T follicular helper cell (primary cell): ENCODE measurements around the gene ZNF462.
"Not testable (repeated sequence)": the region's sequence is repeated elsewhere in the genome, so short reads cannot be mapped to it uniquely, and the experiment has no call there.

ENCODE experiments used
- DNase-seq: peaks from one replicate; pipeline ENCODE4 v3.0.0-alpha.2; 2020; ENCODE audit warnings: low read depth

Gene ZNF462

GRCh38 chr9:106886111-106887046 is 23.4 kb downstream of the ZNF462 start:
- DNase-seq = no peak

GRCh38 chr9:106887066-106887465 is 24.1 kb downstream of the ZNF462 start:
- DNase-seq = no peak

- DNase-seq = no peak
Measured at GRCh38 chr9:106889061-106889590, 26.2 kb downstream of the ZNF462 start.

- DNase-seq = no peak
Measured at GRCh38 chr9:106890608-106891007, 27.6 kb downstream of the ZNF462 start.

DNA sequence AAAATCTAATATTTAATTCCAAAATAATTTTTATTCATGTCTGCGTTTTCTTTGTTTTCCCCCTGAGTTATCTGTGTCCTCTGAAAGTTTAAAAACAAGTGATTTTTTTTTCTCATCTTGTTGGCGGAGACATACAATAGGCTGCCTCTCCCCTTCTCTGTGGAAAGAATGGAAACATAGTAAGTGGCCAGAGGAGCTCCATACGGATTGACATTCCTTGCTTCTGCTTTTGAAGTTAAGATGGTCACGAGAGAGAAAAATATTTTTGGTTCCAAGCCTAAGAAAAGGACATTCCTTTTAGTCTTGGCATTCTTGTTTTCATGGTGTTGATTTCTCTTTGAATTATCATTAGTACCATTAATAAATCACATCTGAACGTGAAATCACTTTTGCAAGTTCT is 28.3 kb downstream of the ZNF462 start:
- no peak for DNase-seq

DNA sequence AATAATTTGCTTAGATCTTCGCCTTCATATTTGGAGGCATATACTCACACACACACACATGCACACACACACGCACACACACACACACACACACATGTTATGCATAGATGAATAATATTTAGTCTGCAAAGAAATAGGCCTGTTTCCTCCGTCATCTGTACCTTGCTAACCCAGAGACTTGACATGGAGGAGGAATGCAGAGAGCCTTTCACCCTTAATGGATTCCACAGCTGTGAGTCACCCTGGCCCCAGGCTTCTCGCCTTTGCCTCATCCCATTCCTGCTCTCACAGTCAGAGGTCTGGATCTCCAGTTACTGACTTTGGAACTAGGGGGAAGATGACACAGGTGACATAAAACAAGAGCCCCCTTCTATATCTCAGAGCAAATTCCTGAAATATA is 29.7 kb downstream of the ZNF462 start:
- no peak for DNase-seq

GRCh38 chr9:106893088-106893487 is 30.1 kb downstream of the ZNF462 start:
- no peak for DNase-seq

GRCh38 chr9:106896695-106897094 is 33.7 kb downstream of the ZNF462 start:
- DNase-seq = no peak

DNA sequence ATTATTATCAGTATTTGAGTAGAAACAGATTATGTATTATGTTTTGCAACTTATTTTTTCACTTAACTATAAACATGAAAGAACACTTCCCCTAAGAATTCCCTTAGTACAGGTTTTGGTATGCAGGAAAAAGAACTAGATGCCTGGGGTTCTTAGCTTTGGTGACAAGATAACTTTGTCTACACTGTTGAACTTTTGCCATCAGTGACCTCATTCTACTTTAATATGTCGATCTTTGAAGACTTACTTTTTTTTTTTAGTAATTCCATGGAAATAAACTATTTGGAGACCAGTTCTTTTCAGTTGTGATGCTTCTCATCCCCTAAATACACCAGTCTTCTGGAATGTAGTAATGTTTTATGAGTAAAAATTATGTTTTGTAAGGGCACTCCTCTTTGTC is 34.3 kb downstream of the ZNF462 start:
- DNase-seq = no peak

- DNase-seq = no peak
Measured at GRCh38 chr9:106897751-106898150, 34.8 kb downstream of the ZNF462 start.

DNA sequence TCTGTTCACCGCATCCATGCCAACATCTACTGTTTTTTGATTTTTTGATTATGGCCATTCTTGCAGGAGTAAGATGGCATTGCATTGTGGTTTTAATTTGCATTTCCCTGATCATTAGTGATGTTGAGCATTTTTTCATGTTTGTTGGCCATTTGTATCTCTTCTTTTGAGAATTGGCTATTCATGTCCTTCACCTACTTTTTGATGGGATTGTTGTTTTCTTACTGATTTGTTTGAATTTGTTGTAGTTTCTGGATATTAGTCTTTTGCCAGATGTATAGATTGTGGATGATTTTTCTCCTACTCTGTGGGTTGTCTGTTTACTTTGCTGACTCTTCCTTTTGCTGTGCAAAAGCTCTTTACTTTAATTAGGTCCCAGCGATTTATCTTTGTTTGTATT is 37.6 kb downstream of the ZNF462 start:
- DNase-seq = not testable (repeated sequence)

DNA sequence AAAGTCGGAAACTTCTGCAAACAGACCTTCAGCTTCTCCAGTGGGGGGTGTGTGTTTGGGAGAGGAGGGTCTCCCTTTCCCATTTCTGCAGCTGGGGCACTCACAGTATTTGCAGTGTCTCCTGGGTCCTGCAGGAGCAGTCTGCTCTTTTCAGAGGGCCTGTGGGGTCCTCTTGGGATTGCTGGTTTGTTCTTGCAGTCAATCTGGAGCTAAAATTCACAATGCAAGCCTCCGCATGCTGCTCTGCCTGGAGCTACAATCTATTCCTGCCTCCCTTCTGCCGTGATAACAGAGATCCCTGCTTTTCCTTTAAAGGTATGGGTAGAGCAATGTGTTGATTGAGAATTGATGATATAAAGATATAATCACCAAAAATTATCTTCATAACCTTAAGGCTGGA is 43.2 kb downstream of the ZNF462 start:
- DNase-seq = no peak

- DNase-seq = no peak
Measured at GRCh38 chr9:106911951-106912350, 49.0 kb downstream of the ZNF462 start.

- no peak for DNase-seq
Measured at GRCh38 chr9:106913276-106913675, 50.3 kb downstream of the ZNF462 start.

GRCh38 chr9:106915851-106916250 is 52.9 kb downstream of the ZNF462 start:
- DNase-seq = no peak

DNA sequence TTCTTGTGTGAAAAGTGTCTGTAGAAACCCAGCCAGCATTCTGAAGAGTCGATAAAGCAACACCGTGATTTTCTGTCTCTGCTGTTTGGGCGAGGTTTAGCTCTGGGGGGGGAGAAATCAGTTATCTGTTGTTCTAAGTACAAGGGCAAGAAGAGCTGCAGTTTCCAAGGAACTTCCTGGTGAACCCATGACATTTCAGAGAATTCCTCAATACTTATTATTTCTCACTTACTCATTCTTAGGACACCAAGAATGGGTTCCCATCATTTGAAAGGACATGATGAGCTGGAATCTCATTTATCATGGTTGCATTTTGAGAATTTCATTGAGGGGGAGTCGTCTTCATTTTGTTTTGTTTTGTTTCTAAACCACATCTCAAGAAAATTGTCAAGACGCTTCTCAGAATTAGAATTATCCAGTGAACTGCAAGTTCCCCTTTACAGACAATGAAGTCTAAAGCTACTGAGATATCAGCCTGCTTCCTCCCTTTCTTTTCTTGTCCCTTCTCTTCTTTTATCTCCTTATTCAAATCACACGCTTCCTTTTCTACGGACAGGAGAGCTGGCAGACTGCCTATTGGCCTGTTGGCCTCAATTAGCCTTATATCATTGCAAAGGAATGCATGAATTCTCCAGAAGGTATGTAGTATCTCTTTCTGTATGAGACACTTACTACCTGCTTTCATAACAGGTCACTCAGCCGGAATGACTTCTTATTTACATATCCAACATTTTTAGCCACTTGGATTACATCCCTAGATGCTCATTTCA is 53.7 kb downstream of the ZNF462 start:
- DNase-seq = no peak

GRCh38 chr9:106918825-106919509 is 56.0 kb downstream of the ZNF462 start:
- no peak for DNase-seq

DNA sequence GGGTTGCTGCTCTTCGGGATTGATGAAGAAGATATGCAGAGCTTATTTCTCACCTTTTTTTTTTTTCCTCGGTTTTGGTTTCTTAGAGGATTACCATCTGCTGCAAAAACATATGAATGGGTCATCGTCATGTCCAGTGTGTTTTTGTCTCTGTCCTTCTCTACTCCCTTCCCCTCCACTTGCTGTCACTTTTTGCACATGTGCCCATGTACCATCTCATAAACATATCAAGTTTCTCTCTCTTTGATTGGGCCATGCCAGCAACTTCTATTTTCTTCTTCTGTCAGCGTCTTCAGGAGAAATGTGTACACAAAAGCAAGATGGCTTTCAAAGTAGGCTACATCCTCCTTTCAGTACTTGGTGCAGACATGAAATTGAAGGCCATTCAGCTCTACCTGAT is 57.1 kb downstream of the ZNF462 start:
- DNase-seq = no peak

DNA sequence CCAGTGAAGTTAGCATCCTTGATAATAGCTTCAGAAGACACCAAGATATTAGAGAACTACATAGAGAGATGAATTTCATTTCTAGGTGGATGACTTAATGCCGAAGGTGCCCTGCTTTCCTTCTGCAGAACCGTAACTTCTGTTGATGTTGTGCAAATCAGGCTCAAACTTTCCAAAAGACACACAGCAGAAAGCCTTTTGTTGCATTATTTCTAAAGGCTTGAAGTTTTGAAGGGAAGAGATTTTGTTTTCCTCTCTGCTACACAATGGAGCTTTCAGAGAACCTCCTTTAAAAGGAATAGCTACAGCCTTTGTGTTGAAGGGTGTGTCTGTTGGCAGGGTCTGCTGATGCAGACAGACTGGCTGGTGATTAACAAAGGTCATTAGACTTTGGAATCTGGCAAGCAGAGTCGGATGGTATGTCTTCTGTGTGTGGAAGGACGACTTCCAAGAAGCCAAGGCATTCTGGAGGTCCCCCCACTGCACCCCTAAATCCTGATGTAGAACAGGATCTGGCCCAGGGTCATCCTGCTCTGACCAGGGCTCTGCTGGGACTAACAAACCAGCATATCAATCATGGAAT is 57.8 kb downstream of the ZNF462 start:
- no peak for DNase-seq

GRCh38 chr9:106921341-106921899 is 58.5 kb downstream of the ZNF462 start:
- no peak for DNase-seq

- no peak for DNase-seq
Measured at GRCh38 chr9:106922026-106922425, 59.1 kb downstream of the ZNF462 start.

DNA sequence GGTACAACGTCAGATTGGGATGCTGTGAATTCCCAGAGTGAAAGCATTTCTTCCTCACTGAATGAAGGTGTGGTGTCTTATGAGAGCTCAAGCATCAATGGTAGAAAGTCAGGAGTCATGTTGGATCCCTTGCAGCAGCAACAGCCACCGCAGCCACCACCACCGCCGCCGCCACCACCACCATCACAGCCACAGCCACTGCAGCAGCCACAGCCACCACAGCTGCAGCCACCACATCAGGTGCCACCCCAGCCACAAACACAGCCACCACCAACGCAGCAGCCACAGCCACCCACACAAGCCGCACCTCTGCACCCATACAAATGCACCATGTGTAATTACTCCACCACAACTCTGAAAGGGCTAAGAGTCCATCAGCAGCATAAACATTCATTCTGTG is 62.4 kb downstream of the ZNF462 start:
- DNase-seq = no peak
